Right lung (tissue), 5 donors: ENCODE results near the gene NUP205. TPM values are rescaled to one million over a fixed set of nuclear protein-coding genes. Genes with fewer than 3 reads are reported as not detected.
A peak's percentile ranks its signal among the peaks of the same experiment; 100 is the strongest.

Source experiments
- DNase-seq, 2 donors: peaks; one replicate each; pipeline ENCODE4 v3.0.0-alpha.2; 2013
- polyA plus RNA-seq, 5 donors: library from polyadenylated mRNA; unstranded; fragments of 120-200 nt; gene quantifications; one replicate each; pipeline versions ENCODE4 v1.2.1 to v1.2.3, GENCODE V29; 2013; ENCODE audit warnings: inconsistent platforms in 1 of 5, low replicate concordance in 1 of 5; ENCODE audit not compliant: insufficient read length in 5 of 5, insufficient read depth in 1 of 5

Gene NUP205
- polyA plus RNA-seq, 5 donors: 66.7 to 81.1 (median 72.4) TPM

DNA sequence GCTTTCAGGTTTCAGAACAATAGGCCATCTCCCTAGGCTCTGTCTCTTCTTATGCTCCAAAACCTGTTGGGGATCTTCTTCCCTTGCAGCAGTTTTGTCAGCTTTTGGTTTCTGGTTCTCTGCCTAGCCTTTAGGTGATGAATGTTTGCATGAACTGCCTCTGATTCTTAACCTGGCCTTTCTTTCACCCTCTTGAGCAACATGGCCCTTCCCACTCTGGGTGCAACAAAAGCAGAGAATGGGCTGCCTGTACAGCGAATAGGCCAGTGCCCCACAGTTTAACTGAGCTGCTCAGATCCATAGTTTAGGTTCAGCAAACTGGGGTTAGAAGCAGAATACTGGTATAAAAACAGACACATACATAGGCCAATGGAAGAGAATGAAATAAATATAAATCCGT is 18.1 kb upstream of the NUP205 start:
- DNase-seq: no peak

DNA sequence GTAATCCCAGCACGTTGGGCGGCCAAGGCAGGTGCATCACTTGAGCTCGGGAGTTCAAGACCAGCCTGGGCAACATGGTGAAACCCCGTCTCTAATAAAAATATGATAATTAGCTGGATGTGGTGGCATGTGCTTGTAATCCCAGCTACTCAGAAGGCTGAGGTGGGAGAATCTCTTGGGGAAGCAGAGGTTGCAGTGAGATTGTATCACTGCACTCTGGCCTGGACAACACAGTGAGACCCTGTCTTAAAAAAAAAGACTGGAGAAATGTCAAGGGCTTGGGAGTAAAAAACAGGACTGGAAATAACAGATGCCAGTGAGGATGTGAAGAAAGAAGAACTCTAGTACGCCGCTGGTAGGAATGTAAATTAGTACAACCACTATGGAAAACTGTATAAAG is 16.7 kb upstream of the NUP205 start:
- DNase-seq: no peak

DNA sequence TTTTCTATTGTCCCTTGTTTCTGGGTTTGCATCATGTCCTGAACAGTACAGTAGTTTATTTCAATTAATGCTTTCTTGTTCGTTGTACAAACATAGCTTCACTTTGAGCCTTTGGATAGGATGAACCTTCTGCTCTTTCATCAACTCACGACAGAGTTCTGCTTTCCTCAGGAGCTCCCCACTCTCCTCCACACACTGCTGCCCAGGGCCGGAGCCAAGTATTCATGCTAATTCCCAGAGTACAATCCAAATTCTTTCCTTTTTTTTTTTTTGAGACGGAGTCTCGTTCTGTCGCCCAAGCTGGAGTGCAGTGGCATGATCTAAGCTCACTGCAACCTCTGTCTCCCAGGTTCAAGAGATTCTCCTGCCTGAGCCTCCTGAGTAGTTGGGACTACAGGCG is 7.5 kb upstream of the NUP205 start:
- no peak for DNase-seq

DNA sequence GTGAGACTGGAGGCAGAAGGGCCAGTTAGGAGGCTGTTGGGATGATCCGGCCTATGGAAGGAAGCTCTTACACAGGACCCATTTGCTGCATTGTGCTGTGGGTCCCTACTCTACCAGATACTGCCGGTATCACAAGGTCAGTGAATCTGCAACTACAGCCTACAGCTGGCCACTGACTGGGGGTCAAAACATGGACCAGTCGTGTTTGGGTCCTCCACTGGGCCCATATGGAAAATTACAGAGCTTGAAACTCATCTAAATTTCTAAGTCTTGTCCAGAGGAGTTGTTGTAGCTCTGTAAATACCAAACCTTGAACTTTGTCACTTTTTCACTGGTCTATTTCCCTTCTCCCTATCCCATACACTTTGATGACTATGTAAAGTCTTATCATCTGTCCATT is 5.6 kb upstream of the NUP205 start:
- no peak for DNase-seq

DNA sequence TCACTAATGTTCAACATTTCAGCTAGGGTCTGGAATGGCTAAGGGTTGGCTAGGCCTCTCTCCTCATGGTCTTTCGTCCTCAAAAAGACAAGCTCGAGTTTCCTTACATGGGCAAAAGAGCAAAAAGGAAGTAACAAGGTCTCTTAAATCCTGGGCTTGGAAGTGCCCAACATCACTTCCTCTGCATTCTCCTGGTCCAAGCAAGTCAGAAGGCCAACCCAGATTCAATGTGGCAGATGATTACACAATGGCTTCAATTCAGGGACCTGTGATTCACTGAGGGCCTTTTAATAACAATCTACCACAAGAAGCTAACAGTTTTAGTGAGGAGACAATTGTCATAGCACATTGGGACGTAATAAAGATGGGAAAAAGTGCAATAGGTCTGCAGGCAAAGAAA is 4.4 kb upstream of the NUP205 start:
- DNase-seq: no peak

DNA sequence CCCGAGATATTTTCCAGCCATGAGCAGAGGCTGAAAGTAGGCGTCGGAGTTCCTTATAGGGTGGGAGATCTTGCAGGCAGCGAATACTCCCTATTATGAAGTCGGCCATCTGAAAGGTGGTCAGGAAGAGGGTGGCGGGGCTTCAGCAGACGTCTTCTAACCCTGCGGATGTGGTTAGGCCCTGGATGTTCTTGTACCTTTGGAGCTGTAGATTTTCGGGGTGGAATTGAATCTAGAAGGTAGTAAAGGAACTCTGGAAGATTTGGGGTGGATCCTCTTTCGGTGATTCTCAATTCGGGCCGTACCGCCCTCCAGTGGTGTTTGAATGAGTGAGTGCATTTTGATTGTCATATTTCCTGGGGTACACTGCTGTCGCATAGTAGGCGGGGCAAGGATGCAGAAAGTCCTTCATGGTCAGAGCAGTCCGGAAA is 635 bp downstream of the NUP205 start:
- peak; percentile 53 to 68 for DNase-seq

DNA sequence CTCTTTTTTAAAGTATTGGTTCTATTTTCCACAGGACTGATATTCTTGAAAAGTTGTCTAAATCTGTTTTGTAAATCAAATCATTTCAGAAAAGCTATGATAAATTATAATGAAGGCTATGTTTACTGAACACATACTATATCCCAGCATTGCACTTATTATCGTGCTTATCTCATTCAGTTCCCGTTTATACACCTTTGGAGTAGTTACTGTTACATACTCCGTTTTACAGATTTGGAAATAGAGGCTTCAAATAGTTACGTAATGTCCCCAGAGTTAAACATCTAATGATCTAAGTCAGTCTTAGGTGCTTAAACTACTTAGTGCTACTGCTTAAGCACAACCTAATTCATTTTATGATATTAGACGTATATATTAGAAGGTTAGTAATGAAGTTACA is 1.2 kb downstream of the NUP205 start:
- no peak for DNase-seq

DNA sequence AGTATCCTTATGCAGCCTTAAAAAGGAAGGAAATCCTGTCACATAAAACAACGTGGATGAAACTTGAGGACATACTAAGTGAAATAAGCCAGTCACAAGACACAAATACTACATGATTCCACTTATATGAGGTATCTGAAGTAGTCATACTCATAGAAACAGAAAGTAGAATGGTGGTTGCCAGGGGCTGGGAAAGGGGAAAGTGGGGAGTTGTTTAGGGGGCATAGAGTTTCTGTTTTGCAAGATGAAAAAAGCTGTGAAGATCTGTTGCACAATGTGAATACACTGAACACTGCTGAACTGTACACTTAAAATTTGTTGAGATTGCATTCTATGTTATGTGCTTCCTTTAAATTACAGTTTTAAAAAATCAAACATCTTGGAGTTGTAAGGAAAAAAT is 2.9 kb downstream of the NUP205 start:
- no peak for DNase-seq

DNA sequence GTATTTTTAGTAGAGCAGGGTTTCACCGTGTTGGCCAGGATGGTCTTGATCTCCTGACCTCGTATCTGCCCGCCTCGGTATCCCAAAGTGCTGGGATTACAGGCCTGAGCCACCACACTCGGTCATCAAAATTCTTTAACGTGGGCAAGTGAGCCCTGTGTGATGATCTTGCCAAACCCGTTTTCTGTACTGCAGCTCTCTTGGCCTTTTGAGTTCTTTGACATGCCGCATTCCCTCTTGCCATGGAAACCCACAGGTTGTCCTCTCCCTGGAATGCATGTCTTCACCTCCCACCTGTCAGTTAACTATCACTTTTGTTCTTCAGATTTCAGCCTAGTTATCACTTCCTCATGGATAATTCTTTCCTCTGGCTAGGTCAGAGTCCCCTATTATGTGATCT is 5.0 kb downstream of the NUP205 start:
- no peak for DNase-seq

DNA sequence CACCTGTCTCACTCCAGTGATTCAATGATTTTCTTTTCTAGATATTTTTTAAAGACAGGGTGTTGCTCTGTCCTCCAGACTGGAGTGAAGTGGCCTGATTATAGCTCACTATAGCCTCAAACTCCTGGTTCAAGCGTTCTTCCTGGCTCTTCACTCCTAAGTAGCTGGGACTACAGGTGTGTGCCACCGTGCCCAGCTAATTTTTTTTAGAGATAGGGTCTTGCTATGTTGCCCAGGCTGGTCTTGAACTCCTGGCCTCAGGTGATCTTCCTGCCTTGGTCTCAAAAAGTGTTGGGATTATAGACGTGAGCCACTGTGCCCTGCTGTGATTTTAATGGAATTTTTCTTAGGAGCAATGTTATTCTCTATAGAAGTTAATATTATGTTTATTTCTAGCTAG is 14.1 kb downstream of the NUP205 start:
- DNase-seq: no peak

DNA sequence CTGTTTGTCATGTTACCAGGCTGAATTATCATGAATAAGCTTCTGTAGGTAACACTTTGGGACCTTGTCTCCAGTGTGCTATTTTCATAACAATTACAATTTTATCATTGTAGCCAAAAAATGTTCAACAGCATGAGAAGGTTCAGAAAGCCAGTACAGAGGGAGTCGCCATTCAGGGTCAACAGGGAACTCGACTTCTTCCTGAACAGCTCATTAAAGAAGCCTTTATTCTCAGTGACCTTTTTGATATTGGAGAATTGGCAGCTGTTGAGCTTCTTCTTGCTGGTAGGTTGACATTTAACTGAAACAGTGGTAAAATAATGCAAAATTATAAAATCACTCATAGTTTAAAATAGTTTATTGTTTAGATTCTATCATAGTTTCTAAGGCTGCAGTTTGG is 15.8 kb downstream of the NUP205 start:
- DNase-seq: no peak

DNA sequence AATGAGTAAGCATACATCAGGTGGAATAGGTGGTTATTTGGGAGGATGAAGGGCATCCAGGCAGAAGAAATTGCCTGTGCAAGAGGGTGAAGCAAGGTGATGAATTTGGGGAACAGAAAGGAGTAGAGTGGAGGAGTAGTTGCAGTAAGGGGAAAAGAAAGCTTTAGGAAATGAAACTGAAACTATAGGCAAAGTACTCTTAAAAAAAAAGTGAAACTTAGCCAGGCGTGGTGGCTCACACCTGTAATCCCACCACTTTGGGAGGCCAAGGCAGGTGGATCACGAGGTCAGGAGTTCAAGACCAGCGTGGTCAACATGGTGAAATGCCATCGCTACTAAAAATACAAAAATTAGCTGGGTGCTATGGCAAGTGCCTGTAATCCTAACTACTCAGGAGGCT is 17.6 kb downstream of the NUP205 start:
- no peak for DNase-seq

DNA sequence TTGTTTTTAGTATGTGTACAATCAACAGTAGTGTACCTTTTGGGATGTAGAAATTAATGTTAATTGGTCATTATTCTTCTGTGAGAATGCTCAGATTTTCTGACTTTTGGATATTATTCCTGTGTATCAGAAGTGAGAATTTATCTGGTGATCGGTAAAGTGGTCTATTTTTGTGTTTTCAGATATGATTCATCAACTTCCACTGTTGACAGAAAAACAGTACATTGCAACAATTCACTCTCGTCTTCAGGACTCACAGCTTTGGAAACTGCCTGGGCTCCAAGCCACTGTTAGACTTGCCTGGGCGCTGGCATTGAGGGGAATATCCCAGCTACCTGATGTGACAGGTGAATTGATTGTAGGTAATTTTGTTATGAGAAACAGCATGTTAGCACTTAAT is 20.9 kb downstream of the NUP205 start:
- no peak for DNase-seq

DNA sequence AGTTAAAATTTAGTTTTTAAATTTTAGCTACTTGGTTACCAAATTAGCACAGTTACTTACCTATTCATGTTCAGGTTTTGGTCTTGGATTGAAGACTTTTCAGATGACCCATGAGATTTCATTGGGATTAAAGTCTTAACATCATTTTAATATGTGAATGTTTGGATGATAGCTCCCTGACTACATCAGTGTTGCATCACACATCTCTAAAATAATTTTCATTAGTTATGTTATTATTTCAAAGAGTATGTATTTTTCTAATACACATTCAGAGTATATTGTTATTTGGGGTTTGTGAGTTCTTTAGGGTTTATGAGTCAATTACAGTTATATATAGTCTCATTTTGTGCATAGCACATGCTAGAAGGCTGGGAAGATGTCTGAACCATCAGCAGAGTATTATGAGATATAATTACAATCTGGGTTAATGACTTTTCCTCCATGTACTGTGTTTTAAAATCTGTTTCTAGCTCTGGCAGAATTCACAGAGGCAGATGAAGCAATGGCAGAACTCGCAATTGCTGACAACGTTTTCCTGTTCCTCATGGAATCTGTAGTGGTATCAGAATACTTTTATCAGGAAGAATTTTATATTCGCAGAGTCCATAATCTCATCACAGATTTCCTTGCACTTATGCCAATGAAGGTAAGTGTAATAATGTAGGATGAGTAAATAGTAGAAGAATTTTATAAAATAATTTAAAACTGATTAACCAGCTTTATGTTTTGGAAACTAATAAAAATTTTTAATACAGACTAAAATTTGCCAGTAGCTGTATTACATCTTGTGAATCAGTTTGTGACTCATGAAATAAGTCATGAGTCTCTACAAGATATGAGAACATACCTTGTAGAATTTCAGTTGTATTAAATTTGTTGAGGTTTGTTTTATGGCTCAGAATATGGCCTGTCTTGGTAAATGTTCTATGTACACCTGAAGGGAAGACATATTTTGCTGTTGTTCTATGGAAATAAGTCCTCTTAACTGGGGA is 26.9 kb downstream of the NUP205 start:
- DNase-seq: no peak

DNA sequence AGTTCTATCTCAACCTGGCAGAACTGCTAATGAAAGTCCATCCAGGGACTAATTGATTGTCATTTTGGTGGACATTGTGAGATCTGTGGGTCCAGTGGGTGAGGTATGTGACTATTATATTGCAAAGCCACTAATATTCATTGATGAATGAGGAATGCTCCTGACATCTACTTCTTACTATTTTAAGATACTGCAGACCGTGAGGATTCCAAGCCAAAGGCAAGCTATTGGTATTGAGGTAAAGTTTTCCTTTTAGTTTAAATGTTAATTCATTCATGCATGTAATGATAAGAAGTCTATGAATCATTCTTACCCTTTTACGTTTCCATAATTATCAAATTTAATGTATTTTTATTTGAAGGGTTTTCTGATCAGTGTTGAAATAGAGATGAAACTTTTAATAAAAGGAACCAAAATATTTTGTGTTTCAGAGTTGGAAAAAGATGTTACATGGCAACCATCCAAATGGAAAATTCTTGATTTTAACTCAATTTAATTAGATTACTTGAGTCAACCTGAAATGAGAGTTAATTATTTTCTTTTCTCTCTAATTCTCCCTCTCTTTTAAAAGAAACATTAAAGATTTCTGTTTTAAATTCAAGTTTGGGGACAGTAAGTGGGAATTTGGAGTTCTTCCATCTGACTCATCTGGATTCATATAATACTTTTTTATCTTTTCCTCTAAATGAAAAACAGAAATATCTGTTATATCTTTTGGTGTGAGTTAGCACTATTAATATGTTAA is 39.6 kb downstream of the NUP205 start:
- no peak for DNase-seq

DNA sequence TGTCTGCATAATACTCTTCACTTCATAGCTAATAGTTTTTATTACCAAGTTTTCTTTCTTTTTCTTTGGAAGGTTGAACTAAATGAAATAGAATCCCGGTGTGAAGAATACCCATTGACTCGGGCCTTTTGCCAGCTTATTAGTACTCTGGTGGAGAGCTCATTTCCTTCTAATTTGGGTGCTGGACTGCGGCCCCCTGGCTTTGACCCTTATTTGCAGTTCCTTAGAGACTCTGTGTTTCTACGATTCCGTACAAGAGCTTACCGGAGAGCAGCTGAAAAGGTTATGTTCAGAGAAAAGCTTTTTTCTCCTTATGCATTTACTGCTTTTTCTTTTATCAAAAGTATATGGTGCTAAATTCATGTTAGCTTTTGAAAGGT is 40.2 kb downstream of the NUP205 start:
- DNase-seq: no peak

DNA sequence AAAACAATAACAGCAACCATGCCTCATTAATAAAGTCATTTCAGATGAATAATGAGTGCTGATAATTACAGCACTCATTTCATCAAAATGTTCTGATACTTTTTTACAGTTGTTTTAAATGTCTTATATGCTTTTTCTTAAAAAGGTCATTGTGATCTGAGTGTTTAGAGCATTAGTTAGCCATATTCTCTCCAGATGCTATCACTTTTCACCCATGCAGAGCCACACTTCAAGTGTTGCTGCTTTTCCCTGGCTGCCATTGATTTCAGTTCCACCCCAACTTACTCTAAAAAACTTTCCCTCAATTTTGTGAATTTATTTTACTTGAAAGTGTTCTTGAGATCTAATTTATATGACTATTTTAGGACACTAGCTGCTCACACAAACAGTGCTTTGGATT is 41.8 kb downstream of the NUP205 start:
- no peak for DNase-seq

DNA sequence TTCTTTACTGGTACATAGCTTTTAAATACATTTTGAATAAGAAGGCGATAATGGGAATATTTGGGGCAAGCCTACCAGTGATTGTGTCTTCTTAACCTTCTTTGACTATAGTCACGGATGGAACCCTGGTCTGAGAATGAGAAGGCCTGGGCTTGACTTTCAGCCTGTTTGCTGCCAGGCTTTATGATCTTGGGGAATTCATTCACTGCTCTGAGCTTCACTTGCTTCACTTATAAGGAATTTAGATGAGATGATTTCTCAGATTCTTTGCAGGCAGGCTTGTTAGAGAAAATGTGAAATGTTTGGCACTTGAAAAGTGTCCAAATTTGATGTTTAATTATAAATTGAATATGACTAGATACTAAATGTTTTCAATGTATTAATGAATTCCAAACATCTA is 42.5 kb downstream of the NUP205 start:
- no peak for DNase-seq

DNA sequence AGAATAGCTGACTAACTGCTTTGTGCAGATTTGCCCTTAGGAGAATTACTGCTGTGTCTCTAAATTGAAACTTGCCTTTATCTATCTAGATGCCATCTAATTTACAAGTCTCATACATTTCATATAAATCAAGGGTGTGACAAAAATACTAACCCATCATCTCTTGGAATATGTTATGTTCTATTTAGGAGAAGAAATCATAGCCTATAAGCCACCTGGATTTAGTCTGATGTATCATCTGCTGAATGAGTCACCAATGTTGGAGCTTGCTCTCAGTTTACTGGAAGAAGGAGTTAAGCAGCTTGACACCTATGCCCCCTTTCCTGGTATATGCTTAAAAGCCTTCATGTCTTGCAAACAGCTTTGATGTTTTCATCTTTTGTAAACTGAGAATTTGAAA is 43.5 kb downstream of the NUP205 start:
- no peak for DNase-seq

DNA sequence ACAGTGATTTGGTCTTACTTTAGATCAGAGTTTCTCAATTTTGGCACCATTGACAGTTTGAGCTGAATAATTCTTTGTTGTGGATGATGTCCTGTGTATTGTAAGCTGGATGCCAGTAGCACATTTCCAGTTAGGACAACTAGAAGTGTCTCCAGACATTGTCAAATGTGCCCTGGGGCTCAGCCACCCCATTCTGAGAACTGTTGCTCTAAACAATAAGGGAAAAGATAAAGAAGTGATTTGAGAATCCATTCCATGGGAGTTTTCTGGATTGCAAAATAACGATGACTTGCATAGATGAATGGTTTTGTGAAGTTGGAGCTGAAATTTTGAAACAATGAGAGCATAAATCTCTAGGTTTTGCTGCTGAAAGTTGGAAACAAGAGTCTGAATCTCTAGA is 44.6 kb downstream of the NUP205 start:
- no peak for DNase-seq

DNA sequence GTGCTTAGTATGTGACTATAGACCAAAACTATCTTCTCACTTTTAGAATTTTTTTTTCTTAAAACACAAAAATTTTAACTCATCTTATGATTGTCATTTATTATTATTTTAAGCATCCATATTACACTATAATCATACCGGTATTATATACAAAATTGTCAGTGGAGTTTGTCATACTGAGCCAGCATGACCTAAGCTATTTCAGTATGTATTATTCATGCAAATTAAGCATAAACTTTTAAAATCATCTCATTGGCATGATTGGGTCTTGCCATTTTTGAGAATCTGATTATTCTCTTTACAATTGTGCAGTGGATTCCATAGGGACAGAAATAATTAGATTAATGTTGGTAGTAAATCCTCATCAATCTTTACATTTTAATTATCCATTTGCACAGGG is 58.4 kb downstream of the NUP205 start:
- no peak for DNase-seq

DNA sequence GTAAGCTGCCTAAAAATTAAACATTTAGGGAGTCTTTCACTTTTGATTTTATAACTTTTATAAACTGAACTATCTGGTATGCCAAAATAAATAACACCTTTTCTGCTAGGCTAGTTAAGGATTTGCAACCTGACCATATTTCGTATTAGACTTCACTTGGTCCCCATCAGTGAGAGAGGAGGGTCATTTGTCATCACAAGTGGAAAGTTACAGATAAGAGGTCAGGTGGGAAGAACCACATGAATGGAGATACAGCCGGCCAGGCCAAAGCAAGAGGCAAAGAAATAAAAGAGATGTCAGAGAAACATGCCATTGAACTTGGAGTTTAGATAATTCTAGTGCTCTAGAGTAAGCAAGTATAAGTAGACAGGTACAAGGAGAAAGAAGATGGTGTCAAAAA is 60.1 kb downstream of the NUP205 start:
- DNase-seq: no peak

DNA sequence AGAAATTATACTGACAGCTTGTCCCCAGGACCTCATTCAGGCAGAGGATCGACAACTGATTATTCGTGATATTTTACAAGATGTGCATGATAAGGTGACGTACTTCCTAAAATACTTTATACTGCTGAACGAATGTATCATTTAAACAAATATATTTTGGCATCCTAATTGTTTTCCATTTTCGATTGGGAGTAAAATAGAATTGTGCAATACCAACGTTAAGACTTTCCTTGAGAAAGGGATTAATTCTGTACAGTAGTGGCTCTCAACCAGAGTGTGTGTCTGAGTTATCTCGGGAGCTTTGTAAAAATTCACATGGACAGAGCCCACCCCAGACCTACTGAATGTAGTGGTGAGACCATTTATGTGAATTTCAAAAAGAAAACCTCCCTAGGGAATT is 60.8 kb downstream of the NUP205 start:
- no peak for DNase-seq
